ENCODE data around the gene WDR90. TPM values are rescaled to one million over a fixed set of nuclear protein-coding genes. Genes with fewer than 3 reads are reported as not detected.
A peak's percentile ranks its signal among the peaks of the same experiment; 100 is the strongest.

Gene WDR90
- total and polyA plus RNA-seq, 2 of the 13 experiments (the other 11 are each of a cell fraction or from before 2014, with no cell fraction given): 14.9 to 28.9 TPM

DNA sequence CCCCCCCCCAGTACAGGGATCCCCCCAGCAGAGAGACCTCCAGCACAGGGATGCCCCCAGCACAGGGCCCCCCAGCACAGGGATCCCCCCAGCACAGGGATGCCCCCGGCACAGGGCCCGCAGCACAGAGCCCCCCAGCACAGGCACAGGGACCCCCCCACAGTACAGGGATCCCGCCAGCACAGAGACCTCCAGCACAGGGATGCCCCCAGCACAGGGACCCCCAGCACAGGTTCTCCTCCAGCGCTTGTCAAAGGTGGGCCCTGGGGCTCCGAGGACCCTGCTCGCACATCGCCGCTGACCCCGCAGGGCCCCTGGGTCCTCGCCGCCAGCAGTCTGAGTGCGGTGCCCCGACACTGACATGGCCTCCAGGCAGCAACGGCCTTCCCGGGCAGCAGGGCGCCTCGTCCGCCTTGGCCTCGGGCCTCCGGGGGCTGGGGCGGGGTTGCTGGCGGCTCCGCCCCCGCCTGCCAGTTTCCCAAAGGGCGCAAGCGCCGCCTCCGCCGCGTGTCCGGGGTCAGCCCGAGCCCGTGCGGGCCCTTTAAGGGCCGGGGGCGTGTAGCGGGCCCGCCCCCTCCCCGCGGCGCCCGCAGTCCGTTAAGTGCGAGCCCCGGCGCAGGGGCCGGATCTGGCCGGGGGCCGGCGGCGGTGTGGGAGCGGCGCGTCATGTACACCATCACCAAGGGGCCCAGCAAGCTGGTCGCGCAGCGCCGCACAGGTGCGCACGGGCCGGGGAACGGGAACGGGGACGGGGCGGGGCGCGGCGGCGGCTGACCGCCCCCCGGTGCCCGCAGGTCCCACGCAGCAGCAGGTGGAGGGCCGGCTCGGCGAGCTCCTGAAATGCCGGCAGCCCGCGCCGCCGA, 7.6 kb upstream of the WDR90 start, which contains the start of gene MCRIP2:
Gene MCRIP2 (plus strand): TSS at position 503 of the 863 bp plus-strand sequence. CDS start 164 bp downstream, at position 667.
- Histone ChIP-seq H3K27me3 (ENCODE audit: control insufficient read depth in 1 of 2, insufficient read depth in 2 of 2, low read length in 2 of 2) (no peaks in the 10 kb centered on the region), H3K9ac (ENCODE audit: insufficient read depth, low read depth, low read length) (peak within 1 kb of the TSS; percentile 94), H4K20me1 (ENCODE audit: insufficient read depth, low read length) (peaks cover 4% of the 10 kb centered on the region; the same call in 1 of the 2 replicates), H3K27ac (ENCODE audit: extremely low read length, insufficient read depth, low read length) (peak within 1 kb of the TSS; percentile 94), H3K4me3 (replicated peaks in 1 of 3; ENCODE audit: insufficient read depth in 1 of 3, low read depth in 2 of 3, low read length in 3 of 3) (peak within 1 kb of the TSS; percentile 59 to 89 (median 82)), H3K9me3 (ENCODE audit: low read length) (no peaks in the 10 kb centered on the region), H3K36me3 (replicated peaks in 1 of 2; ENCODE audit: control insufficient read depth in 1 of 2, insufficient read depth in 2 of 2, low read length in 2 of 2) (no peaks in the 10 kb centered on the region), H3K79me2 (ENCODE audit: insufficient read depth, low read length) (peaks cover 23% of the 10 kb centered on the region), H2AFZ (ENCODE audit: low read length) (no peak within 1 kb of the TSS), H3K4me1 (ENCODE audit: insufficient read depth, low read length) (peaks cover 63% of the 10 kb centered on the region), H3K4me2 (ENCODE audit: low read depth, low read length) (peak within 1 kb of the TSS; percentile 98)
- DNase-seq (ENCODE audit: low spot score) (peak; percentile 76), ATAC-seq (peak; percentile 55), FAIRE-seq (no peak)
- in situ Hi-C loops (cut with HindIII; ENCODE audit: extremely low pct_ligation_motif_present, low pct_unique_long_range_greater_than_20kb): no loop called here
- no TSS peak for BruUV-seq (replicated peaks)
- POLR2A ChIA-PET: interaction anchor here (0.6 to 1.0 kb wide), 3 partner anchors 34 to 54 kb away, joined by 3 read pairs; partner anchors contain the start of gene RHBDL1
- WGBS (ENCODE audit: low lambda C conversion rate): no CpG with 5 or more reads among the region's 81 CpGs
- intact Hi-C loops (cut with micrococcal nuclease; ENCODE audit: unreplicated experiment): loop anchor here (10.0 kb wide), 1 partner anchor 57 kb away; no protein-coding TSS in a partner anchor
- CTCF ChIA-PET (ENCODE audit: low intra/inter-chr PET ratio, low total read pairs): no interaction called here
- peak; percentile 53; the same call in 1 of the 2 replicates for TF ChIP-seq ZNF788 (CRISPR knock-in tag; IDR thresholded peaks at IDR 0.05; ENCODE audit: borderline replicate concordance)
- no peak for TF ChIP-seq RFX3 (CRISPR knock-in tag; IDR thresholded peaks at IDR 0.05)
- TF ChIP-seq SCMH1 (CRISPR knock-in tag; IDR thresholded peaks at IDR 0.05; ENCODE audit: borderline replicate concordance): no peak
- no peak for TF ChIP-seq IRX3 (CRISPR knock-in tag; IDR thresholded peaks at IDR 0.05; ENCODE audit: borderline replicate concordance, low read depth)
- peak; percentile 67; the same call in 1 of the 2 replicates for TF ChIP-seq NR2C2 (CRISPR knock-in tag; IDR thresholded peaks at IDR 0.05; ENCODE audit: borderline replicate concordance)
- peak in 1 of 2 experiments; percentile 40; a peak in 1 of 4 replicates for TF ChIP-seq NR2F1 (CRISPR knock-in tag; IDR thresholded peaks at IDR 0.05)
- TF ChIP-seq, protein P1, sequence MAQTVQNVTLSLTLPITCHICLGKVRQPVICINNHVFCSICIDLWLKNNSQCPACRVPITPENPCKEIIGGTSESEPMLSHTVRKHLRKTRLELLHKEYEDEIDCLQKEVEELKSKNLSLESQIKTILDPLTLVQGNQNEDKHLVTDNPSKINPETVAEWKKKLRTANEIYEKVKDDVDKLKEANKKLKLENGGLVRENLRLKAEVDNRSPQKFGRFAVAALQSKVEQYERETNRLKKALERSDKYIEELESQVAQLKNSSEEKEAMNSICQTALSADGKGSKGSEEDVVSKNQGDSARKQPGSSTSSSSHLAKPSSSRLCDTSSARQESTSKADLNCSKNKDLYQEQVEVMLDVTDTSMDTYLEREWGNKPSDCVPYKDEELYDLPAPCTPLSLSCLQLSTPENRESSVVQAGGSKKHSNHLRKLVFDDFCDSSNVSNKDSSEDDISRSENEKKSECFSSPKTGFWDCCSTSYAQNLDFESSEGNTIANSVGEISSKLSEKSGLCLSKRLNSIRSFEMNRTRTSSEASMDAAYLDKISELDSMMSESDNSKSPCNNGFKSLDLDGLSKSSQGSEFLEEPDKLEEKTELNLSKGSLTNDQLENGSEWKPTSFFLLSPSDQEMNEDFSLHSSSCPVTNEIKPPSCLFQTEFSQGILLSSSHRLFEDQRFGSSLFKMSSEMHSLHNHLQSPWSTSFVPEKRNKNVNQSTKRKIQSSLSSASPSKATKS (CRISPR knock-in tag; IDR thresholded peaks at IDR 0.05): no peak
- TF ChIP-seq, protein P2, sequence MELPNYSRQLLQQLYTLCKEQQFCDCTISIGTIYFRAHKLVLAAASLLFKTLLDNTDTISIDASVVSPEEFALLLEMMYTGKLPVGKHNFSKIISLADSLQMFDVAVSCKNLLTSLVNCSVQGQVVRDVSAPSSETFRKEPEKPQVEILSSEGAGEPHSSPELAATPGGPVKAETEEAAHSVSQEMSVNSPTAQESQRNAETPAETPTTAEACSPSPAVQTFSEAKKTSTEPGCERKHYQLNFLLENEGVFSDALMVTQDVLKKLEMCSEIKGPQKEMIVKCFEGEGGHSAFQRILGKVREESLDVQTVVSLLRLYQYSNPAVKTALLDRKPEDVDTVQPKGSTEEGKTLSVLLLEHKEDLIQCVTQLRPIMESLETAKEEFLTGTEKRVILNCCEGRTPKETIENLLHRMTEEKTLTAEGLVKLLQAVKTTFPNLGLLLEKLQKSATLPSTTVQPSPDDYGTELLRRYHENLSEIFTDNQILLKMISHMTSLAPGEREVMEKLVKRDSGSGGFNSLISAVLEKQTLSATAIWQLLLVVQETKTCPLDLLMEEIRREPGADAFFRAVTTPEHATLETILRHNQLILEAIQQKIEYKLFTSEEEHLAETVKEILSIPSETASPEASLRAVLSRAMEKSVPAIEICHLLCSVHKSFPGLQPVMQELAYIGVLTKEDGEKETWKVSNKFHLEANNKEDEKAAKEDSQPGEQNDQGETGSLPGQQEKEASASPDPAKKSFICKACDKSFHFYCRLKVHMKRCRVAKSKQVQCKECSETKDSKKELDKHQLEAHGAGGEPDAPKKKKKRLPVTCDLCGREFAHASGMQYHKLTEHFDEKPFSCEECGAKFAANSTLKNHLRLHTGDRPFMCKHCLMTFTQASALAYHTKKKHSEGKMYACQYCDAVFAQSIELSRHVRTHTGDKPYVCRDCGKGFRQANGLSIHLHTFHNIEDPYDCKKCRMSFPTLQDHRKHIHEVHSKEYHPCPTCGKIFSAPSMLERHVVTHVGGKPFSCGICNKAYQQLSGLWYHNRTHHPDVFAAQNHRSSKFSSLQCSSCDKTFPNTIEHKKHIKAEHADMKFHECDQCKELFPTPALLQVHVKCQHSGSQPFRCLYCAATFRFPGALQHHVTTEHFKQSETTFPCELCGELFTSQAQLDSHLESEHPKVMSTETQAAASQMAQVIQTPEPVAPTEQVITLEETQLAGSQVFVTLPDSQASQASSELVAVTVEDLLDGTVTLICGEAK (IDR thresholded peaks at IDR 0.05): no peak
- TF ChIP-seq, protein P2 (CRISPR knock-in tag; IDR thresholded peaks at IDR 0.05): no peak
- TF ChIP-seq ZNF577 (CRISPR knock-in tag; IDR thresholded peaks at IDR 0.05; ENCODE audit: borderline replicate concordance, low read depth): no peak
- no peak for TF ChIP-seq ZSCAN20 (CRISPR knock-in tag; IDR thresholded peaks at IDR 0.05; ENCODE audit: borderline replicate concordance)
